MCF 10A (cell line): ENCODE data around the gene VCX3A. TPM values are rescaled to one million over a fixed set of nuclear protein-coding genes. Genes with fewer than 3 reads are reported as not detected.

Source experiments
- BruUV-seq: library from RNA; stranded (reverse); fragments of 400-500 nt; replicated peaks from 2 replicates; lab custom pipeline; 2021; lab: Mats Ljungman, UMichigan
- CTCF ChIA-PET: fragments of 300-600 bp; sonication (Branson Sonifier 250); formaldehyde crosslinking; extraction: SDS; loops from one replicate; lab custom pipeline; 2021; ENCODE audit warnings: antibody characterized with exemption, inconsistent platforms; lab: Yijun Ruan, JAX
- POLR2A ChIA-PET: fragments of 300-600, 350-650 bp; sonication (Branson Sonifier 250); formaldehyde crosslinking; extraction: SDS; loops from one replicate; lab custom pipeline; 2020; ENCODE audit warnings: antibody characterized with exemption, inconsistent platforms; lab: Yijun Ruan, JAX
- DNase-seq: peaks from one replicate; pipeline ENCODE4 v3.0.0-alpha.2; 2018; ENCODE audit not compliant: unreplicated experiment
- H3K27ac Mint-ChIP-seq: one replicate; pipeline ENCODE4 v1.8.0; 2022; ENCODE audit warnings: mild to moderate bottlenecking, low read depth, mixed read lengths; ENCODE audit not compliant: unreplicated experiment
- H3K27me3 Mint-ChIP-seq: one replicate; pipeline ENCODE4 v1.8.0; 2022; ENCODE audit warnings: mixed read lengths; ENCODE audit not compliant: insufficient read depth, unreplicated experiment
- H3K36me3 Mint-ChIP-seq: one replicate; pipeline ENCODE4 v1.8.0; 2022; ENCODE audit warnings: mild to moderate bottlenecking, moderate library complexity, mixed read lengths; ENCODE audit not compliant: insufficient read depth, unreplicated experiment
- H3K4me1 Mint-ChIP-seq: one replicate; pipeline ENCODE4 v1.8.0; 2022; ENCODE audit warnings: mixed read lengths; ENCODE audit not compliant: insufficient read depth, unreplicated experiment
- H3K4me3 Mint-ChIP-seq: one replicate; pipeline ENCODE4 v1.8.0; 2022; ENCODE audit warnings: mild to moderate bottlenecking, moderate library complexity, mixed read lengths; ENCODE audit not compliant: unreplicated experiment
- H3K9me3 Mint-ChIP-seq: one replicate; pipeline ENCODE4 v1.8.0; 2022; ENCODE audit warnings: mixed read lengths; ENCODE audit not compliant: unreplicated experiment
- CTCF ChIP-seq: fragments of 200-600 bp; IDR thresholded peaks from one replicate; pipeline ENCODE4 v1.8.0; 2022; ENCODE audit warnings: antibody characterized with exemption, mild to moderate bottlenecking; ENCODE audit not compliant: unreplicated experiment
- intact Hi-C: fragments of 100-400 bp; cut with micrococcal nuclease; formaldehyde crosslinking; loops from 2 replicates; pipeline ENCODE4 v1.14.1; 2022
- total RNA-seq: library from RNA; stranded (reverse); gene quantifications from 2 replicates; pipeline ENCODE4 v1.2.3, GENCODE V29; 2022

Gene VCX3A
- total RNA-seq, 1 experiment from 2014 or later: not detected

- no TSS peak for BruUV-seq
- Mint-ChIP-seq H3K4me1 (no peaks in the 10 kb centered on the region), H3K27ac (no peak overlapping the region), H3K4me3 (no peak overlapping the region), H3K9me3 (peaks cover 36% of the 10 kb centered on the region), H3K27me3 (no peaks in the 10 kb centered on the region), H3K36me3 (no peaks in the 10 kb centered on the region)
- DNase-seq: no peak
- ChIA-PET POLR2A (no interaction called here), CTCF (interaction anchor here (0.6 kb wide), 1 partner anchor 9 kb away, joined by 3 read pairs; no protein-coding TSS in a partner anchor)
- TF ChIP-seq CTCF: no peak
- intact Hi-C loops: no loop called here
These were observed 28.5 kb downstream of the VCX3A start for GRCh38 chrX:6506444-6506843.

- H3K4me3 Mint-ChIP-seq: no peak overlapping the region
- no peak for DNase-seq
- no peaks in the 10 kb centered on the region for H3K4me1 Mint-ChIP-seq
- intact Hi-C loops: no loop called here
- TF ChIP-seq CTCF: no peak
- H3K9me3 Mint-ChIP-seq: peaks cover 40% of the 10 kb centered on the region
- POLR2A ChIA-PET: no interaction called here
- H3K27ac Mint-ChIP-seq: no peak overlapping the region
- no peaks in the 10 kb centered on the region for H3K27me3 Mint-ChIP-seq
- CTCF ChIA-PET: no interaction called here
- no peaks in the 10 kb centered on the region for H3K36me3 Mint-ChIP-seq
- BruUV-seq: no TSS peak
These were observed 29.0 kb downstream of the VCX3A start for GRCh38 chrX:6505960-6506359.

- intact Hi-C loops: no loop called here
- CTCF ChIA-PET: no interaction called here
These were observed 34.2 kb downstream of the VCX3A start for GRCh38 chrX:6500719-6501118.

GRCh38 chrX:6498324-6498723 is 36.6 kb downstream of the VCX3A start:
- POLR2A ChIA-PET: no interaction called here
- intact Hi-C loops: no loop called here
- Mint-ChIP-seq H3K27me3 (no peaks in the 10 kb centered on the region), H3K36me3 (no peaks in the 10 kb centered on the region), H3K4me3 (no peak overlapping the region), H3K27ac (no peak overlapping the region), H3K9me3 (peaks cover 33% of the 10 kb centered on the region), H3K4me1 (no peaks in the 10 kb centered on the region)
- no peak for TF ChIP-seq CTCF
- no TSS peak for BruUV-seq
- DNase-seq: no peak
- CTCF ChIA-PET: no interaction called here

More at GRCh38 chrX:6500719-6501118, 34.2 kb downstream of the VCX3A start:
- no TSS peak for BruUV-seq
- no peaks in the 10 kb centered on the region for H3K36me3 Mint-ChIP-seq
- peaks cover 30% of the 10 kb centered on the region for H3K9me3 Mint-ChIP-seq
- no peaks in the 10 kb centered on the region for H3K27me3 Mint-ChIP-seq
- POLR2A ChIA-PET: interaction anchor here (0.7 kb wide), 1 partner anchor 136 kb away, joined by 3 read pairs; no protein-coding TSS in a partner anchor
- H3K4me3 Mint-ChIP-seq: no peak overlapping the region
- TF ChIP-seq CTCF: no peak
- no peak for DNase-seq
- H3K27ac Mint-ChIP-seq: no peak overlapping the region
- H3K4me1 Mint-ChIP-seq: no peaks in the 10 kb centered on the region
